Esophagus squamous epithelium (tissue), 5 donors: ENCODE measurements around the gene OR6J1. TPM values are rescaled to one million over a fixed set of nuclear protein-coding genes. Genes with fewer than 3 reads are reported as not detected.
"Not testable (repeated sequence)": the region's sequence is repeated elsewhere in the genome, so short reads cannot be mapped to it uniquely, and the experiment has no call there.

Source experiments
- DNase-seq: peaks from one replicate; lab custom pipeline; 2025; lab: John Stamatoyannopoulos, UW
- H3K27ac ChIP-seq, 4 donors: fragments of 200-600 bp; sonication (generic); one replicate each; pipeline ENCODE4 v1.5.1; 2016 to 2019; ENCODE audit warnings: mild to moderate bottlenecking in 1 of 4
- H3K27me3 ChIP-seq, 4 donors: fragments of 200-600 bp; sonication (generic); 1 replicate in 3 of 4; 2 replicates in 1 of 4; pipeline versions ENCODE4 v1.5.1 to v1.6.0; 2017 to 2021; ENCODE audit warnings: antibody characterized with exemption in 1 of 4
- H3K36me3 ChIP-seq, 3 donors: fragments of 200-600 bp; sonication (generic); one replicate each; pipeline ENCODE4 v1.5.1; 2016 to 2019
- H3K4me1 ChIP-seq, 3 donors: fragments of 200-600 bp; sonication (generic); one replicate each; pipeline ENCODE4 v1.5.1; 2017 to 2019
- H3K4me3 ChIP-seq, 4 donors: fragments of 200-600 bp; sonication (generic); 1 replicate in 3 of 4; 2 replicates in 1 of 4; pipeline ENCODE4 v1.5.1; 2016 to 2019; ENCODE audit warnings: mild to moderate bottlenecking in 2 of 4, moderate library complexity in 1 of 4
- H3K9me3 ChIP-seq, 3 donors: fragments of 200-600 bp; sonication (generic); one replicate each; pipeline ENCODE4 v1.5.1; 2016 to 2019
- POLR2A ChIP-seq, 4 donors: fragments of 450-650 bp; IDR thresholded peaks; one replicate each; pipeline ENCODE4 v1.6.1; 2017; ENCODE audit warnings: antibody characterized with exemption in 4 of 4, mild to moderate bottlenecking in 4 of 4, moderate library complexity in 3 of 4
- WGBS, 2 donors: methylation state at CpG; one replicate each; pipeline ENCODE4 v1.1.5; 2018; 5-methylcytosine and 5-hydroxymethylcytosine counted together
- intact Hi-C: fragments of 100-400 bp; cut with DNase I; formaldehyde crosslinking; loops from one replicate; pipeline ENCODE4 v1.15.0; 2022
- total RNA-seq, 4 donors: library from RNA; depleted of rRNA; stranded (reverse); fragments of >200 nt; gene quantifications; one replicate each; pipeline ENCODE4 v1.1.0, GENCODE V29; 2016
- TF ChIP-seq, protein P1 (sequence below), 6 experiments: fragments of 450-650 bp in 4 of 6; fragments of 200-600 bp in 2 of 6; sonication (generic) in 2 of 6; IDR thresholded peaks; one replicate each; pipeline ENCODE4 v1.5.1; 2016 to 2019; ENCODE audit warnings: antibody characterized with exemption in 6 of 6, mild to moderate bottlenecking in 4 of 6, moderate library complexity in 4 of 6
- donor health status: DM: yes; HTN: yes; CAD: no.

The OR6J1 gene
- total RNA-seq, 4 donors from 2014 or later, result not detected

DNA sequence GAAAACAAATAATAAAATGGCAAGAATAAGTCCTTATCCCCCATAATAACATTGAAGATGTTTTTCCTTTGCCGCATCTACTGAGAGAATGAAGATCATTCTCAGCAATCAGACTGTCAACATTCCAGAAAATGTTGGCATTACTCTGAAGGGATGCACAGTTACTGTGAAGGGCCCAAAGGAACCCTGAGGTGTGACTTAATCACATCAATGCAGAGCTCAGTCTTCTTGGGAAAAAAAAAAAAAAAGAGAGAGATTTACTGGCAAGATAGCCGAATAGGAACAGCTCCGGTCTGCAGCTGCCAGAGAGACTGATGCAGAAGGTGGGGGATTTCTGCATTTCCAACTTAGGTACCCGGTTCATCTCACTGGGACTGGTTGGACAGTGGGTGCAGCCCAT lies 41.3 kb upstream of the OR6J1 start:
- Histone ChIP-seq H3K9me3 (peaks cover 0 to 8% (median 0%) of the 10 kb centered on the region in 3 donors), H3K27me3 (peaks cover 0 to 33% (median 0%) of the 10 kb centered on the region in 4 donors), H3K36me3 (no peaks in the 10 kb centered on the region), H3K4me3 (no peak overlapping the region), H3K27ac (no peak overlapping the region), H3K4me1 (no peaks in the 10 kb centered on the region)
- TF ChIP-seq, protein P1, sequence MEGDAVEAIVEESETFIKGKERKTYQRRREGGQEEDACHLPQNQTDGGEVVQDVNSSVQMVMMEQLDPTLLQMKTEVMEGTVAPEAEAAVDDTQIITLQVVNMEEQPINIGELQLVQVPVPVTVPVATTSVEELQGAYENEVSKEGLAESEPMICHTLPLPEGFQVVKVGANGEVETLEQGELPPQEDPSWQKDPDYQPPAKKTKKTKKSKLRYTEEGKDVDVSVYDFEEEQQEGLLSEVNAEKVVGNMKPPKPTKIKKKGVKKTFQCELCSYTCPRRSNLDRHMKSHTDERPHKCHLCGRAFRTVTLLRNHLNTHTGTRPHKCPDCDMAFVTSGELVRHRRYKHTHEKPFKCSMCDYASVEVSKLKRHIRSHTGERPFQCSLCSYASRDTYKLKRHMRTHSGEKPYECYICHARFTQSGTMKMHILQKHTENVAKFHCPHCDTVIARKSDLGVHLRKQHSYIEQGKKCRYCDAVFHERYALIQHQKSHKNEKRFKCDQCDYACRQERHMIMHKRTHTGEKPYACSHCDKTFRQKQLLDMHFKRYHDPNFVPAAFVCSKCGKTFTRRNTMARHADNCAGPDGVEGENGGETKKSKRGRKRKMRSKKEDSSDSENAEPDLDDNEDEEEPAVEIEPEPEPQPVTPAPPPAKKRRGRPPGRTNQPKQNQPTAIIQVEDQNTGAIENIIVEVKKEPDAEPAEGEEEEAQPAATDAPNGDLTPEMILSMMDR (IDR thresholded peaks at IDR 0.05), result no peak
- no peak for TF ChIP-seq POLR2A (IDR thresholded peaks at IDR 0.05)
- WGBS, 2 donors, result 43 to 59% methylated on average over 4 of the region's 4 CpGs
- intact Hi-C loops, result no loop called here
- no peak for DNase-seq

DNA sequence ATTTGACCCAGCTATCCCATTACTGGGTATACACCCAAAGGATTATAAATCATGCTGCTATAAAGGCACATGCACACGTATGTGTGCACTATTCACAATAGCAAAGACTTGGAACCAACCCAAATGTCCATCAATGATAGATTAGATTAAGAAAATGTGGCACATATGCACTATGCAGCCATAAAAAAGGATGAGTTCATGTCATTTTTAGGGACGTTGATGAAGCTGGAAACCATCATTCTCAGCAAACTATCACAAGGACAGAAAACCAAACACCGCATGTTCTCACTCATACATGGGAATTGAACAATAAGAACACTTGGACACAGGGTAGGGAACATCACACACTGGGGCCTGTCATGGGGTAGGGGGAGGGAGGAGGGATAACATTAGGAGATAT lies 39.3 kb upstream of the OR6J1 start:
- H3K27me3 ChIP-seq, result peaks cover 0 to 44% (median 0%) of the 10 kb centered on the region in 4 donors
- H3K4me3 ChIP-seq, H3K4me1 ChIP-seq, H3K9me3 ChIP-seq, DNase-seq, H3K27ac ChIP-seq, H3K36me3 ChIP-seq, intact Hi-C loops: not testable (repeated sequence)
- WGBS, 2 donors, result 52 to 63% methylated on average over 3 of the region's 3 CpGs

DNA sequence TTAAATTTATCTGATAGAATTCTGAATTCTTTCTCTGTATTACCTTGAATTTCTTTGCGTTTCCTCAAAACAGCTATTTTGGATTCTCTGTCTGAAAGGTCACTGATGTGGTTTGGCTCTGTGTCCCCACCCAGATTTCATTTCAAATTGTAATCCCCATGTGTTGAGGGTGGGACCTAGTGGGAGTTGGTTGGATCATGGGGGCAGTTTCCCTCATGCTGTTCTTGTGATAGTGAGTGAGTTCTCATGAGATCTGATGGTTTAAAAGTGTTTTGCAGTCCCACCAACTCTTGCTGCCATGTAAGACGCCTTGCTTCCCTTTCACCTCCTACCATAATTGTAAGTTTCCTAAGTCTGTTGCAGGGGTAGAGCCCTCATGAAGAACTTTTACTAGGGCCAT lies 34.1 kb upstream of the OR6J1 start:
- no peaks in the 10 kb centered on the region for H3K36me3 ChIP-seq
- 91 to 95% methylated on average over 2 of the region's 2 CpGs for WGBS, 2 donors
- intact Hi-C loops, result no loop called here
- H3K9me3 ChIP-seq, result no peaks in the 10 kb centered on the region
- H3K4me3 ChIP-seq, result no peak overlapping the region
- H3K27me3 ChIP-seq, result peaks cover 0 to 30% (median 0%) of the 10 kb centered on the region in 4 donors
- H3K27ac ChIP-seq, result no peak overlapping the region
- TF ChIP-seq, protein P1 (IDR thresholded peaks at IDR 0.05), result no peak
- TF ChIP-seq POLR2A (IDR thresholded peaks at IDR 0.05), result no peak
- no peaks in the 10 kb centered on the region for H3K4me1 ChIP-seq
- no peak for DNase-seq

DNA sequence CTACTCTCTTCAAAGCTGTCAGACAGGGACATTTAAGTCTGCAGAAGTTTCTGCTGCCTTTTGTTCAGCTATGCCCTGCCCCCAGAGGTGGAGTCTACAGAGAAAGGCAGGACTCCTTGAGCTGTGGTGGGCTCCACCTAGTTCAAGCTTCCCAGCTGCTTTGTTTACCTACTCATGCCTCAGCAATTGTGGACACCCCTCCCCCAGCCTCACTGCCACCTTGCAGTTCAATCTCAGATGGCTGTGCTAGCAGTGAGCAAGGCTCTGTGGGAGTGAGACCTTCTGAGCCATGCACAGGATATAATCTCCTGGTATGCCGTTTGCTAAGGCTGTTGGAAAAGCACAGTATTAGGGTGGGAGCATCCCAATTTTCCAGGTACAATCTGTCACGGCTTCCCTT lies 33.4 kb upstream of the OR6J1 start:
- intact Hi-C loops, H3K36me3 ChIP-seq, H3K4me1 ChIP-seq, H3K27ac ChIP-seq, H3K4me3 ChIP-seq, DNase-seq, H3K9me3 ChIP-seq: not testable (repeated sequence)
- 55% methylated on average over 2 of the region's 2 CpGs; no CpG with 5 or more reads in 1 of the 2 donors for WGBS, 2 donors
- H3K27me3 ChIP-seq, result peaks cover 0 to 29% (median 0%) of the 10 kb centered on the region in 4 donors

DNA sequence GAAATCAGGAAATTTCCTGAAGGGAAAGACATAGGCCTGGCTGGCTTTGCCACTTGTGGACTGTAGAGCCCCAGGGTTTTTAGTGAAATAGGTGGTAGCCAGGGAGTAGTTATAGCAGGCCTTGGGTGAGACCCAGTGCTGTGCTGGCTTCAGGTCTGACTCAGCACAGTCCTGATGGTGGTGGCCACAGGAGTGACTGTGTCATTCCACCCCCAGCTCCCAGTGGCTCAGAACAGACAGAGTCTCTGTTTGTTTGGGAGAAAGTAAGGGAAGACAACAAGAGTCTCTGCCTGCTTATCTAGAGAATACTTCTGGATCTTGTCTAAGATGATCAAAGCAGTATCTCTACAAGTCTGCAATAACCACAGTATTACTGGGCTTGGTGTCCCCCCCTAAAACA lies 27.5 kb upstream of the OR6J1 start:
- H3K27me3 ChIP-seq, result peaks cover 0 to 7% (median 0%) of the 10 kb centered on the region in 4 donors
- H3K4me3 ChIP-seq, result no peak overlapping the region
- H3K36me3 ChIP-seq, result no peaks in the 10 kb centered on the region
- no peaks in the 10 kb centered on the region for H3K9me3 ChIP-seq
- no peak overlapping the region for H3K27ac ChIP-seq
- intact Hi-C loops, result no loop called here
- DNase-seq, result no peak
- H3K4me1 ChIP-seq, result peaks cover 0 to 3% (median 0%) of the 10 kb centered on the region in 3 donors
- TF ChIP-seq POLR2A (IDR thresholded peaks at IDR 0.05), result no peak
- TF ChIP-seq, protein P1 (IDR thresholded peaks at IDR 0.05), result no peak

DNA sequence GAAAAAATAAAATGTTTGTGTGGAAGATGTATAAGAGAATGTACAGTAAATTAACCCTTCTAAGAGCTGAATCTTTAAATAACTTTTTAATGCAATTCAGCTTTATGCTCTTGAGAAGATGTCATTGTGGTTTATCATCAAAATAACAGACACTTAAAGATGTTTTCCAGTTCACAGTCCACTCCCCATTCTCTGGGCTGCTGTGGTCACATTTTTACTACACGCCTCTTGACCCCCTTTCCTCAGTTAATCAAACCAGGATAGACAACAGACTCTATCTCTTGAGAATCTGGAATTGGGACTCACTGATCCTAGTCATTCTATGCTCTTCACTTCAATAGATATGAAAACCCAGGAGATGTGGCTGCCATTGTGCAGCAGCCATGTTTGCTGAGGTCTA lies 24.7 kb upstream of the OR6J1 start:
- TF ChIP-seq, protein P1 (IDR thresholded peaks at IDR 0.05), result no peak
- no peak for TF ChIP-seq POLR2A (IDR thresholded peaks at IDR 0.05)
- Histone ChIP-seq H3K4me3 (no peak overlapping the region), H3K36me3 (no peaks in the 10 kb centered on the region), H3K27ac (no peak overlapping the region), H3K4me1 (peaks cover 0 to 9% (median 0%) of the 10 kb centered on the region in 3 donors), H3K27me3 (peaks cover 0 to 12% (median 0%) of the 10 kb centered on the region in 4 donors), H3K9me3 (no peaks in the 10 kb centered on the region)
- no peak for DNase-seq
- 71 to 80% methylated on average over 1 of the region's 1 CpG for WGBS, 2 donors
- intact Hi-C loops, result no loop called here
